Right lobe of liver (tissue), 4 donors: ENCODE data around the gene RAB8A.

Experiments used
- CTCF ChIP-seq, 4 donors: fragments of 200-600 bp in 3 of 4; fragments of 450-650 bp in 1 of 4; IDR thresholded peaks; one replicate each; pipeline versions ENCODE4 v1.5.1 to v1.8.0; 2016 to 2022; ENCODE audit warnings: antibody characterized with exemption in 4 of 4, mild to moderate bottlenecking in 2 of 4
- POLR2A ChIP-seq: fragments of 450-650 bp; IDR thresholded peaks from one replicate; pipeline ENCODE4 v1.6.1; 2017; ENCODE audit warnings: antibody characterized with exemption, mild to moderate bottlenecking
- donor health status: DM: no; HTN: no; CAD: no.
- donor health status: DM: no; HTN: no; CAD: no.
- donor health status: DM: no; HTN: yes; CAD: no.

DNA sequence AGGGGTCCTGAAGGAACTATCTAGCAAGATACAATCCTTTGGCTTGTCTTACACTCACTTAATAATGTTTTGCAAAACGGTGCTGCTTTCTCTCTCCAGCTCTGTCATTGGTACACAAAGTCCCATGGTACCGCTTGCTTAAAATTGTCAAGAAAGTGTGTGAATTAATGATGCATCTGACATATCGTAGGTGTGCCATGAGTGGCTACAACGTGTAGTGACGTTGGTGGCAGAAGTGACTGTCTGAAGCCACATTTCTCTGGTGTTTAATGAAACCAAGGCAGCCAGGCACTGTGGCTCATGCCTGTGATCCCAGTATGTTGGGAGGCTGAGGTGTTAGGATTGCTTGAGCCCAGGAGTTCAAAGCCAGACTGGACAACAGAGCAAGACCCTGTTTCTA, 34.4 kb downstream of the RAB8A start:
- TF ChIP-seq CTCF (IDR thresholded peaks at IDR 0.05) (no peak), POLR2A (no peak)
